Midbrain (tissue), 1 donor: ENCODE results near the gene RNF150.
"Not testable (repeated sequence)": the region's sequence is repeated elsewhere in the genome, so short reads cannot be mapped to it uniquely, and the experiment has no call there.

Source experiments
- DNase-seq: peaks from one replicate; lab custom pipeline; 2025; lab: John Stamatoyannopoulos, UW

The RNF150 gene

GRCh38 chr4:140862177-140862442 lies 271.2 kb downstream of the RNF150 start:
- DNase-seq = no peak

- peak; percentile 91 for DNase-seq
These were observed 271.7 kb downstream of the RNF150 start for GRCh38 chr4:140861359-140862176.

GRCh38 chr4:140858897-140859296 lies 274.4 kb downstream of the RNF150 start:
- no peak for DNase-seq

GRCh38 chr4:140857111-140857510 lies 276.2 kb downstream of the RNF150 start:
- no peak for DNase-seq

- DNase-seq = no peak
These were observed 276.6 kb downstream of the RNF150 start for GRCh38 chr4:140856621-140857062.

- no peak for DNase-seq
These were observed 279.1 kb downstream of the RNF150 start for GRCh38 chr4:140854168-140854567.

GRCh38 chr4:140851804-140852203 lies 281.5 kb downstream of the RNF150 start:
- no peak for DNase-seq

- DNase-seq = peak; percentile 82
These were observed 282.1 kb downstream of the RNF150 start for GRCh38 chr4:140851032-140851636.

- DNase-seq = no peak
These were observed 283.7 kb downstream of the RNF150 start for GRCh38 chr4:140849526-140849925.

GRCh38 chr4:140846736-140847135 lies 286.5 kb downstream of the RNF150 start:
- no peak for DNase-seq

GRCh38 chr4:140844061-140844460 lies 289.2 kb downstream of the RNF150 start:
- DNase-seq = no peak

- DNase-seq = no peak
These were observed 292.1 kb downstream of the RNF150 start for GRCh38 chr4:140841186-140841585.

GRCh38 chr4:140839888-140840790 lies 293.1 kb downstream of the RNF150 start:
- DNase-seq = no peak

- no peak for DNase-seq
These were observed 293.9 kb downstream of the RNF150 start for GRCh38 chr4:140839406-140839805.

- DNase-seq = no peak
These were observed 295.5 kb downstream of the RNF150 start for GRCh38 chr4:140837736-140838135.

- peak; percentile 7 for DNase-seq
These were observed 298.3 kb downstream of the RNF150 start for GRCh38 chr4:140834839-140835495.

GRCh38 chr4:140833280-140833679 lies 300.0 kb downstream of the RNF150 start:
- no peak for DNase-seq

- DNase-seq = no peak
These were observed 303.4 kb downstream of the RNF150 start for GRCh38 chr4:140829825-140830224.

GRCh38 chr4:140826701-140827027 lies 306.6 kb downstream of the RNF150 start:
- no peak for DNase-seq

- DNase-seq = not testable (repeated sequence)
These were observed 312.7 kb downstream of the RNF150 start for GRCh38 chr4:140820520-140820919.

GRCh38 chr4:140819610-140820009 lies 313.7 kb downstream of the RNF150 start:
- no peak for DNase-seq

GRCh38 chr4:140818433-140818832 lies 314.8 kb downstream of the RNF150 start:
- DNase-seq = no peak
